ENCODE measurements around the gene CEP192. TPM values are rescaled to one million over a fixed set of nuclear protein-coding genes. Genes with fewer than 3 reads are reported as not detected.

Gene CEP192
- 43.5 TPM for total RNA-seq (2013)
- polyA plus RNA-seq, result 10 to 100 TPM in 1 of 3 donors, 1 to 10 TPM in 2; 3.0 to 29.6 (median 3.7) TPM
- polyA minus RNA-seq, result 15.9 and 23.6 TPM in 2 replicates
- 51.7 to 124 (median 103) reads per million in 11 experiments for total RNA-seq

GRCh38 chr18:12990967-12991820 is at the start of gene CEP192:
Gene CEP192, plus strand, starts transcription at chr18:12991362. Its CDS starts 8,063 bp downstream, at chr18:12999425.
- Mint-ChIP-seq H3K4me3 (peak within 1 kb of the TSS; percentile 98 to 99), H3K36me3 (peaks cover 4 to 5% of the 10 kb centered on the region in 2 donors), H3K4me1 (peaks cover 26% of the 10 kb centered on the region), H3K27ac (peak within 1 kb of the TSS; percentile 93 to 97 (median 96)), H3K9me3 (no peaks in the 10 kb centered on the region), H3K27me3 (ENCODE audit: low read depth in 3 of 3) (no peaks in the 10 kb centered on the region)
- Histone ChIP-seq H4K20me1 (ENCODE audit: insufficient read depth, low read length) (peaks cover 35% of the 10 kb centered on the region), H3K79me2 (ENCODE audit: insufficient read depth, low read length) (peaks cover 49% of the 10 kb centered on the region), H3K36me3 (replicated peaks in 1 of 2; ENCODE audit: control insufficient read depth in 1 of 2, insufficient read depth in 2 of 2, low read length in 2 of 2) (peaks cover under 1 to 8% of the 10 kb centered on the region in 2 donors), H3K27ac (ENCODE audit: low read depth in 1 of 2, low read length in 2 of 2) (peak within 1 kb of the TSS; percentile 76 to 91), H3K4me3 (replicated peaks in 1 of 3; ENCODE audit: low read depth in 2 of 3, low read length in 3 of 3) (peak within 1 kb of the TSS; percentile 62 to 98 (median 76)), H3K4me2 (replicated peaks; ENCODE audit: extremely low read depth, low read length, poor library complexity, severe bottlenecking) (peak within 1 kb of the TSS; percentile 95), H3K4me1 (ENCODE audit: control insufficient read depth in 1 of 2, insufficient read depth in 2 of 2, low read length in 2 of 2) (peaks cover 21 to 29% of the 10 kb centered on the region in 2 donors), H3K27me3 (ENCODE audit: control insufficient read depth in 2 of 2, insufficient read depth in 2 of 2, low read length in 2 of 2) (no peaks in the 10 kb centered on the region), H2AFZ (ENCODE audit: insufficient read depth, low read depth, low read length, poor library complexity, severe bottlenecking) (peak within 1 kb of the TSS; percentile 95), H3K9me3 (replicated peaks in 1 of 2; ENCODE audit: control insufficient read depth in 1 of 2, insufficient read depth in 1 of 2, low read length in 2 of 2) (no peaks in the 10 kb centered on the region), H3K9ac (ENCODE audit: insufficient read depth, low read length, poor library complexity, severe bottlenecking) (peak within 1 kb of the TSS; percentile 83)
- peak; percentile 95 to 97 (median 97) for DNase-seq
- TF ChIP-seq CTCF (IDR thresholded peaks at IDR 0.05), result no peak
- intact Hi-C loops (cut with micrococcal nuclease), result loop anchor here (2.0 to 10.0 kb wide), 5 partner anchors 42 to 154 kb away; partner anchors contain the start of genes SEH1L (in 2 of the 2) and PTPN2 (in 1 of the 2)
- under 1% methylated on average over 69 of the region's 73 CpGs for WGBS (ENCODE audit: insufficient coverage)

- H3K9me3 Mint-ChIP-seq, result peaks cover 0 to 2% (median 0%) of the 10 kb centered on the region in 7 donors
- H3K4me3 Mint-ChIP-seq, result no peak overlapping the region
Observed at GRCh38 chr18:12943215-12943614, 47.9 kb upstream of the CEP192 start.

More at GRCh38 chr18:12943215-12943614, 47.9 kb upstream of the CEP192 start:
- H3K4me3 ChIP-seq (replicated peaks in 1 of 3; ENCODE audit: low read depth in 2 of 3, low read length in 3 of 3), result no peak overlapping the region
- DNase-seq, result no peak
- WGBS (ENCODE audit: insufficient coverage), result no CpG with 5 or more reads among the region's 4 CpGs
- no peak overlapping the region for H3K27ac ChIP-seq (ENCODE audit: low read depth in 1 of 2, low read length in 2 of 2)
- intact Hi-C loops (cut with micrococcal nuclease), result loop anchor here in 1 of 2 donors (10.0 kb wide), 1 partner anchor 108 kb away; no protein-coding TSS in a partner anchor
- H3K9me3 ChIP-seq (replicated peaks in 1 of 2; ENCODE audit: control insufficient read depth in 1 of 2, insufficient read depth in 1 of 2, low read length in 2 of 2), result no peaks in the 10 kb centered on the region
- peaks cover 5 to 10% of the 10 kb centered on the region in 2 donors for H3K4me1 ChIP-seq (ENCODE audit: control insufficient read depth in 1 of 2, insufficient read depth in 2 of 2, low read length in 2 of 2)
- Mint-ChIP-seq H3K27me3 (ENCODE audit: low read depth in 3 of 3) (peaks cover 0 to 3% (median 3%) of the 10 kb centered on the region in 3 donors), H3K36me3 (no peaks in the 10 kb centered on the region), H3K27ac (no peak overlapping the region), H3K4me1 (peaks cover 11% of the 10 kb centered on the region)
- no peaks in the 10 kb centered on the region for H3K79me2 ChIP-seq (ENCODE audit: insufficient read depth, low read length)
- no peaks in the 10 kb centered on the region for H4K20me1 ChIP-seq (ENCODE audit: insufficient read depth, low read length)
- no peak overlapping the region for H3K9ac ChIP-seq (ENCODE audit: insufficient read depth, low read length, poor library complexity, severe bottlenecking)
- no peaks in the 10 kb centered on the region for H3K27me3 ChIP-seq (ENCODE audit: control insufficient read depth in 2 of 2, insufficient read depth in 2 of 2, low read length in 2 of 2)
- H2AFZ ChIP-seq (ENCODE audit: insufficient read depth, low read depth, low read length, poor library complexity, severe bottlenecking), result no peak overlapping the region
- H3K36me3 ChIP-seq (replicated peaks in 1 of 2; ENCODE audit: control insufficient read depth in 1 of 2, insufficient read depth in 2 of 2, low read length in 2 of 2), result no peaks in the 10 kb centered on the region
- H3K4me2 ChIP-seq (replicated peaks; ENCODE audit: extremely low read depth, low read length, poor library complexity, severe bottlenecking), result no peak overlapping the region
- no peak for TF ChIP-seq CTCF (IDR thresholded peaks at IDR 0.05)
